Iris pigment epithelial cell (primary cell): ENCODE measurements around the gene QSOX1.
"Not testable (repeated sequence)": the region's sequence is repeated elsewhere in the genome, so short reads cannot be mapped to it uniquely, and the experiment has no call there.

Experiments
- DNase-seq: peaks from one replicate; pipeline ENCODE4 v3.0.0-alpha.2; 2011; ENCODE audit warnings: low read depth

The QSOX1 gene

DNA sequence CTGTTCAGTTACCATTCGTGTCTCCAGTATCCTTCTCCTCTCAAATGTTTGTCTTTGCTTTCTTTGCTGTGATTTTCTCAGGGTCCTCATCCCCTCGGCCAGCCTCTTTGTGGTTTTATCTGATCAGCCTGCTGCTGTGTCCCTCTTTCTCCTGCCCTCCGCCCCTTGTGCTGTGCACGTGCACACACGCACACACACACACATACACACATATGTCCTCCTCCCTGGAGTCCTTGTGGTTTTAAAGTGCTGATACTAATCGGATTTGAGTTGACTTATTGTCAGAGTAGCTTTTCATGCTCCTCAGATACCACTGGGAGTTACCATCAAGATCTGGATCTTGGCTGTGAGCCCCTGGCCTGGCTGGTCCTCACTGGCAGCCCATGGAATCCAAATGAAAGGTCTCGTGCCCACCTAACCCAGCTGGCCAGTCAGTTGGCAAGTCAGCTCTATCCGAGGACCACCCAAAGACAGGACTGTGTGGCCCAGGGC is 34.1 kb downstream of the QSOX1 start:
- no peak for DNase-seq

DNA sequence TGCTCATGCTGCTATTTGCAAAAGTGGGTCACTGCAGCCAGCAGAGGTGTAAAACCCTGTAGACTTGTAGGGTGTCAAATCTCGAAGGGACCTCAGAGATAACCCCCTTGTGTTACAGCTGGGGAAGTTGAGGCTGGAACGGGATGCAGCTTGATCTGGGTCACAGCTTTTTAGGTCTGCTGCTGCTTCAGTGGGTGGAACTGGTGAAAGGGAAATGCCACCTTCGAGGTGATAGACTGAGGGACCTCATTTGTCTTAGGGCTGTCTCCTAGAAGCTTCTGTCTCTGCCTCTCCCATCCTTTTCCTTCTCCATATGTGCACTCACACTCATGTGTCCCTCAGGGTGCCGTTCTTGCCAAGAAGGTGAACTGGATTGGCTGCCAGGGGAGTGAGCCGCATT is 35.4 kb downstream of the QSOX1 start:
- no peak for DNase-seq

DNA sequence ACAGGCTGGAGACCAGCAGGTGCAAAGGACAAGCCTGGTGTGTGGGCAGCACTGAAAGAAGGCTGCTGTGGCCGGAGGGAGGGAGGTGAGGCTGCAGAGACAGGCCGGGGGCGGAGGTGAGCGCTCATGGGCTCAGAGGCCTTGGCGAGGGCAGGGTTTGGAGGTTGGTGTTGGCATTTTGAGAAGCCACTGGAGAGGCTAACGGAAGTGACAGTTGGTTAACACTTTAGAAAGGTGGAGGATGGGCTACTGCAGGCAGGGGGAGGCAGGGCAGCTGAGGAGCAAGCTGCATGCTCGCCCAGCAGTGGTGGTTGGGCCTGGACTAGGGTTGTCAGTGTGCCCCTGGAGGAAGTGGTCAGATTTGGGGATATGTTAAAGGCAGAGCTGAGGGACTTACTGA is 37.5 kb downstream of the QSOX1 start:
- no peak for DNase-seq

DNA sequence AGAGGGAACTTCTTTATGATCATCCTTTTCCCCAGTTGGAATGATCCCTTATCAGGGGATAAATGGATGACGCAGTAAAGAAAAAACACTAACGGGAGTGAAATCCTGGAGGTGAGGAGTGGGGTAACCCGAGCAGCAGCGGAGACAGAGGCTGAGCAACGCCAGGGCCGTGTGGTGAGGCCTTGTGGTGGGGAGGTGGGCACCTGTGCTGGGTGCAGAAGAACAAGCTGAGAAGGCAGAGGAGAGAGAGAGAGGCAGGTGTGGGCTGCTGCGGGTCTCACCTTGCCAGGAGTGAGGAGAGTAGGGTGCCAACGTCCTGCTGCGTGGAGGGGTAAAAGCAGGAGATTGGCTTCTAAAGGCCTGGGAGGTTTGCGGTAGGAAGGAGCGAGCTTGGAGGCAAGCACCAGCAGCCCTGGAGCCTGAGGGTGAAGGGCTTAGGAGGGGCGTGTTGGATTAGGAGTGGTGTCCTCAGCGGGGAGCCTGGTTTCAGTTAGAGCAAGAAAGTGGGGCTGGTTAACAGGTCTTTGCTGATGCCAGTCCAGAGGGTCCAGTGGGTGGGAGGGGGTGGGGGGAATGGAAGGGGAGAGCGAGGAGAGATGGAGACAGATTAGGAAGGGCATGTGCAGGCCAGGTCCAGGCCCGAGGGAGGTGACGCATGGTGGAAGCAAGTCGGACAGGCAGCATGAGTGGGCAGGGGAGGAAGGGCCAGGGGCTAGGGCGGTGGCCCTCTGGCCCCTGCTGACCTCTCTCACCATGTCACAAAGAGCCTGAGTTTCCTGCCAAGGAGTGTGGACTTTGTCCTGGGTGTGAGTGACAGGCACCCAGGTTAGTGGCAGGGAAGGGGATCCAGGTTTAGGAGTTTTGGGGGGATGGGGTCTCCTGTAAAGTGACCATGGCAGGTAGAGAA is 38.7 kb downstream of the QSOX1 start:
- no peak for DNase-seq

DNA sequence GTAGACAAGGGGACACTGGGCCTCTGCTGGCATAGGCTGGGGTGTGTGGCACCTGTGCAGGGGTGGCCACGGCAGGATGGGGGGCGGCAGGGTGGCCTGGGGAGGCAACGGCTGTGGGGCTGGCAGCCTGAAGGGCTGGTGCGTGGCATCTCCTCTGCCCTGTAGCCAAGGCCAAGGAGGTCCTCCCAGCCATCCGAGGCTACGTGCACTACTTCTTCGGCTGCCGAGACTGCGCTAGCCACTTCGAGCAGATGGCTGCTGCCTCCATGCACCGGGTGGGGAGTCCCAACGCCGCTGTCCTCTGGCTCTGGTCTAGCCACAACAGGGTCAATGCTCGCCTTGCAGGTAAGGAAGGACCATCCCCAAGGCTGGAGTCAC is 39.4 kb downstream of the QSOX1 start:
- no peak for DNase-seq

DNA sequence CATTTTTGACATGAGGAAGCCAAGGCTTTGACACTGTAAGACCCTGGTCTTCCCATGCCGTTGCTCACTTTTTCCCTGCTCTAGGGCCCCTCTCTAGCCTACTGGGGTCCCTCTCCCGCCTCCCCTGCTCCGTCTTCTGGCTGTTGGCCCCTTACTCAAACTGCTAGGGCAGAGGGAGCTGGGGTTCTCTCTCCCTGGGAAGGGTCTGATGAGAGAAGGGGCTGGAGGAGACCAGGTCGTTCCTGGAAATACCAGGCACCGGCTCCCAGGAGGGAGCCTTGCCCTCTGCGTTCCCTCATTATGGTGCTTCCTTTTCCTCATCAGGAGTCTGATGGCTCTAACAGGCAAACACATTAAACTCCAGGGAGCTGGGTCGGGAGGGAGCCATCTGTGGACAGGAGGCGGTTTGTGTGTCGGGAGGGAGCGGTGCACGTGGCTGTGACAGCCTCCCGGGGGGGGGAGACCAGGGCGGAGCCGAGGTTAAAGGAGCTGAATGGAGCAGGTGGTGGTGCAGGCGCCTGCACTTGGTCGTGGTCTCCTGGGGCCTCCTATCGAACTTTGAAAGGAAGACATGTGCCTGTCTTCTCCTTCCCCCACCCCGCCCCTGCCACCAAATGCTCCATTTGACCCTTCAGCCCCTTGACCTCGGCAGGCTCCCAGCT is 40.0 kb downstream of the QSOX1 start:
- DNase-seq, result no peak

DNA sequence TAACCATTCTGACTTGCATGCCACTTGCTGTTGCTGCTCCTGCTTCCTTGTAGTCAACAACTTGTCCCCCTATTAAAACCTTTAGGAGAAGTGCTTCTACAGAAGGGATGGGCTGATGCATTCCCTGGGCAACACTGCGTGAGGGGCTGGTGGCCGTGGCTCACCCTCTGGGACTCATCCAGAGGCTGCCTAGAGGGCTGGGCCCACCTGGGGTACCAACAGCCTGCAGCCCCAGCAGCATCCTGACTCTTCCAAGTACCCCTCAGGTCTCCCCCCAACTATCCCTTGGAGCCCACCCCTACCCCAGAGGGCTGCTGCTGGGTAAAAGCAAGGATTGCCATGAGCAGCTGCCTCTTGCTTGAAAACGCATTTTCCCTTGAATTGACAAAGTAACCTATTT is 40.7 kb downstream of the QSOX1 start:
- no peak for DNase-seq

DNA sequence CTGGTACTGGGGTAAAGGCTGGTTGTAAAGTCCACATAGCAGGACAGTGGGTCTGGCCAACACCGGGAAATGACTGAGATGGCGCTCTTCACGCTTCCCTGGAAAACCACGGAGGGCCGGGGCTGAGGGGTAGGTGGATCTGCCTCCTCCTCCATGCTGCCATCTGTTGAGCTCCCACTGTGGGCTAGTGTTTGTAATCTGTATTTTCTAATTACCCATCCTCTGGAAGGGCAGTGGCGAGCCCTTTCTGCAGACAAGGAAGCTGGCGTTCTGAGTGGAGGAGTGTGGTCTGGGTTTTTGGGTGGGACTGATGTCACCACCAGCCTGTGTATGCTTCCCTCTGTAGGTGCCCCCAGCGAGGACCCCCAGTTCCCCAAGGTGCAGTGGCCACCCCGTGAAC is 41.2 kb downstream of the QSOX1 start:
- DNase-seq, result no peak

DNA sequence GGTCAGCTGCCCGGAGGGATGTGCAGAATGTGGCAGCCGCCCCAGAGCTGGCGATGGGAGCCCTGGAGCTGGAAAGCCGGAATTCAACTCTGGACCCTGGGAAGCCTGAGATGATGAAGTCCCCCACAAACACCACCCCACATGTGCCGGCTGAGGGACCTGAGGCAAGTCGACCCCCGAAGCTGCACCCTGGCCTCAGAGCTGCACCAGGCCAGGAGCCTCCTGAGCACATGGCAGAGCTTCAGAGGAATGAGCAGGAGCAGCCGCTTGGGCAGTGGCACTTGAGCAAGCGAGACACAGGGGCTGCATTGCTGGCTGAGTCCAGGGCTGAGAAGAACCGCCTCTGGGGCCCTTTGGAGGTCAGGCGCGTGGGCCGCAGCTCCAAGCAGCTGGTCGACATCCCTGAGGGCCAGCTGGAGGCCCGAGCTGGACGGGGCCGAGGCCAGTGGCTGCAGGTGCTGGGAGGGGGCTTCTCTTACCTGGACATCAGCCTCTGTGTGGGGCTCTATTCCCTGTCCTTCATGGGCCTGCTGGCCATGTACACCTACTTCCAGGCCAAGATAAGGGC is 41.9 kb downstream of the QSOX1 start:
- DNase-seq, result no peak

DNA sequence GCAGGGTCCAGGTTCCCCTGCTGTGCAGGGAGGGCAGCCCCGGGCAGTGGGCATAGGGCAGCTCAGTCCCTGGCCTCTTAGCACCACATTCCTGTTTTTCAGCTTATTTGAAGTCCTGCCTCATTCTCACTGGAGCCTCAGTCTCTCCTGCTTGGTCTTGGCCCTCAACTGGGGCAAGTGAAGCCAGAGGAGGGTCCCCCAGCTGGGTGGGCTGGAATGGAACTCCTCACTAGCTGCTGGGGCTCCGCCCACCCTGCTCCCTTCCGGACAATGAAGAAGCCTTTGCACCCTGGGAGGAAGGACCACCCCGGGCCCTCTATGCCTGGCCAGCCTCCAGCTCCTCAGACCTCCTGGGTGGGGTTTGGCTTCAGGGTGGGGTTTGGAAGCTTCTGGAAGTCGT is 42.6 kb downstream of the QSOX1 start:
- no peak for DNase-seq

DNA sequence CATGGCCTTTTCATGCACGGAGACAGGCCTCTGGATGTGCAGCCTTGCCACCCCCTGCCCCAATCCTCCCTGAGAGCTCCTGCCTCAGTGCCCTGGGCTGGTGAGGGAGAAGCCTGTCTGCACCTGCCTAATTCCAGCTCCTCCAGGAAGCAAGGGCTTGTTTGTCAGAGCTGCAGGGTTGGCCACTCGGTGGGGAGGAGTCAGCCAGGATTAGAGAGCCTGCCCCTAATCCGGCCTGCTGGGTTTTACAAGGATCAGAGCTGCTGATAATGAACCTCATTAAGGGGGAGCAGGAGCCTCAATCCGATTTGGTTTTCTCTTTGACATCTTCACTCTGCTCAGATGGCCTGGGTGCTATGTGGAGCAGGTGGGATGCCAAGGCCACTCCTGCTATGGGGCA is 43.5 kb downstream of the QSOX1 start:
- DNase-seq, result no peak

DNA sequence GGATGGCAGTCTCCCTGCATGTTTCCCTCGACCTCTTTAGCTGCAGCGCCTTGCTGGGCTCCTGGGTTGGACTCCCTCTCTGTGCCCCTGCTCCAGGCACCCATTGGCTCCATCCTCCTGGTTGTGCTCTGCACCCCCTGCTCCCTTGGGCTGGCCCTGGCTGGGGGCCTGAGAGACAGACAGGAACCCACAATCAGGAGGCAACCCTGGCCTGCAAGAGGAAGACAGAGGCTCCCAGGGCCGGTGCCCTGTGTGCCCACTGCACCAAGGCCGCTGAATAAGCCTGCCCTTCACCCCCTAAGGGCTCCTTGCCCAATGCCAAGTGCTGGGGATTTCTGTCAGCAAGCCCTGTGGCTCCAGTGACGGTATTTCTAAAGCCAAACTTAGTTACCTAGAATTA is 43.9 kb downstream of the QSOX1 start:
- no peak for DNase-seq

DNA sequence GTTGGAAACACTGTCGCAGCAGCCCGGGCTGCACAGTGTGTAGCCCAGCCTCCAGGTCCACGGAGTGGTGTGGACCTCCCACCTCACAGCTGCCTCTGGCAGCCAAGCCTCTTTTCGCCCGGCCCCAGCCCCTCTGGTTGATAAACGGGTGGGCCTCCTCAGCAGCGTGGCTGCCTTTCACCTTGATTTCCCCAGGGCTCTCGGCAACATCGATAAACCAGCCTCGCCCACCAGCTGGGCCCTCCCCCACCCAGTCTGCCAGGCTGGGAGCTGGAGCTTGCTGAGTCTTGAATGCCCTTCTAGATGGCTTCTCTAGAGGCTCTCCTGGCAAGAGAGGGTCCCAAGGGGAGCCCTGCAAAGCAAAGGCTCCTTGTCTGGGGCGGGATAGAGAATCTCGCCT is 44.3 kb downstream of the QSOX1 start:
- DNase-seq, result no peak

DNA sequence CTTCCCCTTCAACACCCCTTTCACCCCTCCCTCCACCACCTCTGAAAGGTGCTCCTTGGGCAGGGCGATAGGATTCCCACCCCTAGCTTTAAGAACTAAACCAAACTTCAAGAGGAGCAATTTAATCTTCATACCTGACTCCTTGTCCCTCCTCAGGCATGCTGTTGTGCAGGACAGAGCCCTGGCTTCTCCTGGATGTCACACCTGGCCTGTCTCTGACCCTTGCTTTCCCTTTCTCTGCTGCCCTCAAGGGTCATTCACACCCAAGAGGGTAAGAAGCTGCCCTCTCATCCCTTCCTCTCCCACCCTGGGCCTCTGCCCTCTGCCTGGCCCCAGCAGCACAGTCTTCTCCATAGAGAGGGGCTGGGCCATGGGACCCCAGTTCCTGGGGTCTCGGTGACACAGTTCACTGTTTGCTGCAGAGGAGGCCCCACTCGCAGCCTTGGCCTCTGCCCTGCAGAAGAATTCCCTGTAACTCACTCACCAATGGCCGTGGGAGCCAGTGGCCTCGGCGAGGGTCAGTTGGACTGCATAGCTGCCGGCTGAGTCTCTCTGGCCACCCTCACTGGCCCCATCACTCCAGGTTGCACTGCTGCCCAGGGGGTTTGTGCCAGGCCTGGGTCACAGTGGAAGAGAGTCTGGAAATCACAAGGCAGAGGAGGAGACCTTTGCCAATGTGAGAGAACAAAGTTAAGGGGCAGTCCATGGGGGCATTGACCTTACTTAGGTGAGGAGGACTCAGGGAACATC is 47.0 kb downstream of the QSOX1 start:
- no peak for DNase-seq

DNA sequence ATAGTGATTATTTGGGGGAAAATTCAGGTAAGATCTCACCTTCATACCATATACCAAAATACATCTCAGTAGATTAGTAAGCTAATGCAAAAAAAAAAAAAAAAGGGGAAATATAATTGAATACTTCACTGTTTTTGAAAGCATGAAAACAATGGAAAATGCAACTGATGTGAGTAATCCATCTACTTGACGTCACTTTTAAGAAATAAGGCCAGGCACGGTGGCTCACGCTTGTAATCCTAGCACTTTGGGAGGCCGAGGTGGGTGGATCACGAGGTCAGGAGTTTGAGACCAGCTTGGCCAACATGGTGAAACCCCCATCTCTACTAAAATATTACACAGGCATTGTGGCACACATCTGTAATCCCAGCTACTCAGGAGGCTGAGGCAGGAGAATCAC is 47.9 kb downstream of the QSOX1 start:
- DNase-seq, result not testable (repeated sequence)

DNA sequence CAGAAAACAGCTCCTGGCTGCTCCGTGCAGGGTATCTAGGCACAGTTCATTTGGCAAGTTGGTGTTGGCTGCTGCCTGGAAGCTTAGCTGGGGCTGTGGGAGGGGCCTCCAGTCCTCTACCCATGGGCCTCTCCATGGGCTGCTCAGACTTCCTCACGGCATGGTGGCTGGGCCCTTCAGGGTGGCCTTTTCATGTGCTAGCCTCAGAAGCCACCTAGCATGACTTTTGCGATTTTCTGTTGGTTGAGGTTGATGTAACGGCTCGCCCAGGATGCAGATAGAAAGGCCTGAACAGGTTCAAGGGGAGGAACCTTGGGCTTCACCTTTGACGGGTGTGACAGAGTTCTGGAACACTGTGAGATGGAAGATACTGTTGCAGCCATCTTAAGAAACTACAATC is 49.6 kb downstream of the QSOX1 start:
- no peak for DNase-seq

DNA sequence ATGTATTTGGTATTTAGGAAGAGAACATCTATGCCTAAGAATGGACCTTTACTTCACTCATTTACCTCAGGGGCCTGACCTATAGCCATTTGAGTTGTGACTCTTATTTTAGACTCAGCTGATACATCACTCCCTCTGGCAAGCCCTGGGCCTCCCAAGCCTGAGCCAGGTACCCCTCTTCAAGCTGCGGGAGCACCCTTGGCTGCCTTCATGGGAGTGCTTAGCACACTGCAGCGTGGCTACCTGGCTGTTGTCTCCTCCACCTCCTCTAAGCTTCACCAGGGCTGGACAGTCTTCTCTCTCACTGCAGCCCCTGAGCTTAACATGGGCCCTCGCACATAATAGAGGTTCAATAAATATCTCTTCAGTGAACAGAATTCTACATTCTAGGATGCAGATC is 51.9 kb downstream of the QSOX1 start:
- DNase-seq, result no peak

DNA sequence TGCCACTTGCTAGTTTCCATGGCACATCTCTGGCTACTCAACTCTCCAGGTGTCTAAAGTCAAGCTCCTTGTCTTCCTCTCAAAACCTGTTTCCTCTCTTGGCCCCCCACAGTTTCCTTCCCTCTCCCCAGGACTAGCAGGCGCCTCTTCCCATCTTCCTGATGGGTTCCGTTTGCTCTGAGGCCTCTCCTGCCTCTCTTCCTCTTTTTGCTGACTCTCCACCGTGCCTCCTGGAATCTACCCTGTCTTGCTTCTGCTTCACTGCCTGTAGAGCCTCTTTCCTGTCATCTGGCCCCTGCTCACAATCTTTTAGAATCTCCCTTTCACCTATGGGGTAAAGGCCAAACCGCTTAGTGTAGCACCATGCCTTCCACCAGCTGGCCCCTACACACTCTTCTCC is 53.6 kb downstream of the QSOX1 start:
- DNase-seq, result no peak

DNA sequence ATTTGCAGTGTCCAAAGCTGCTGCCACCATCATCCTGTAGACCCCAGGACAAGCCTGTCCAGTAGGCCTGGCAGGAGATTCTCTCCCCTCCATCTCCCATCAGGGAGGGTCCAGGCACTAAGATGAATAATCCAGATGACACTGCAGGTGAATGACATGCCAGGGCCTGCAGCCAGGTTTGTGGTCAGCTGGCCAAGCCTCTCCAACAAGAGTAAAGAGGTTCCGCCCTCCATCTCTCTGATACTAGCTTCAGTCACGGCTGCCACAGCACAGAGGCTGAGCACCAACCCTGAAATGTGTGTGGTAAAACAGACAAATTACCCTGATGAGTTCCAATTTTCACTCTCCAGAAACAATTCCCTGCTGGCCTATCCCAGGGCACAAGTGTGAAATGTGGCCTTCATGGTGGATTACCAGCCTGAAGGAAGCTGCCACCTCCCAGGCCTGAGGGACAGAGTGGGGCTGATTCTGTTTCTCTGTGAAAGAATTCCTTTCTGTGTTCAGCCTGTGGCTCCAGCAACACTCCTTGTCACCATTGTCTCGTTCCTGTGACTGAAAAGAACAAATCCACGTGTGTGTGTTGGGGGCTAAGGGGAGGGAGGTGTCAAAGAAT is 55.4 kb downstream of the QSOX1 start:
- no peak for DNase-seq

DNA sequence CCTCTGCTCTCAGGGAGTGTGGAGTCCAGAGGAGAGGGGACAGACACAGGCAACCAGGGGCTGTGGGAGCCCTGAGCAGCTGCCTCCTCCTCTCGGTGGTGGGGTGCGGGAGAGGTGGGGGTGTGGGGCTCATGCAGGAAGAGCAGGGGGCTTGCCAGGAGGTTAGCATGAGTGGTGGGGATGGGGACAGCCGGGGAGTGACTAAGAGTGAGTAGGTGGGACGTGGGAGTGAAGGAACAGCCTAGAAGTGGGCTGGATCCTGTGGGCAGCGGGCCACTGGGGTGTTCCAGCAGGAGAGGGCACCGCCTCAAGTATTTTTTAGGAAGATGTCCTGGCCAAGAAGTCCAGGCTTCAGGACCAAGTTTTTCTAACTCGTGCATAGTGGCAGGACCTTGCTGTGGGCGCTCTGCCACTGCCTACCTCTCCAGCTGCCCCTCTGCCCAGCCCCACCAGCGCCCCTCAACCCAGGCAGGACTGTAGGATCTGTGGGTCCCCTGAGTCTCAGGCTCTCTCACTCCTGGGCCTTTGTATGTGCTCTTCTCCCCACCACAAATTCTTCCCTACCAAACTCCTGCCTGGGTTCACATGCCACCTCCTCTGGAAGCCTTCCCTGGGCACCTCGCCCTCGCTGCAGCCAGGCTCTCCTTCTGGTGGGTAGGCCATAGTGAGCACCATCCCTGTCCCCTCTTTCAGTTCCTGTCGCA is 56.6 kb downstream of the QSOX1 start:
- no peak for DNase-seq

DNA sequence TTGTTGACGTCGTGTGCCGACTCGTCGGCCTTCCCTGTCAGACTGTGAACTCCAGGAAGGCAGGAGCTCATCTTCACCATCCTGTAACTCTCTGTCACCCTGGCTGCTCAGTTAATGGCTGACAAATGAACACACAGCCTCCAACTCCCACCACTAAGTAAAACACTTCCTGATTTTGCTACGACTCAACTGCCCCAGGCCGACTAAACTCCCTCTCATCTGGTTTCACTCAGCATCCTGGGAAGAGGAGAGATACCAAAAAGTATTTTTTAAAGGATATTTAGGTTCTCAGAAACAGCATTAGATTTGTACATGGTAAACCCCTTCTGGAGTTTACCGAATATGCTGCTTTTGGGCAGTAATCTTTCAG is 57.2 kb downstream of the QSOX1 start:
- no peak for DNase-seq
